A673 (cell line): Measurements from ENCODE around the gene ARCN1. TPM values are rescaled to one million over a fixed set of nuclear protein-coding genes. Genes with fewer than 3 reads are reported as not detected.
A peak's percentile ranks its signal among the peaks of the same experiment; 100 is the strongest.

ENCODE experiments used
- BruUV-seq: library from RNA; stranded (reverse); fragments of 400-500 nt; replicated peaks from 2 replicates; lab custom pipeline; 2021; lab: Mats Ljungman, UMichigan
- CTCF ChIA-PET: fragments of 300-600 bp; sonication (Branson Sonifier 250); formaldehyde crosslinking; loops from one replicate; lab custom pipeline; 2022; ENCODE audit warnings: antibody characterized with exemption; lab: Charles Lee
- POLR2A ChIA-PET: fragments of 300-600 bp; sonication (Branson Sonifier 250); formaldehyde crosslinking; loops from one replicate; lab custom pipeline; 2022; ENCODE audit warnings: antibody characterized with exemption; ENCODE audit not compliant: low non-redundant PET; lab: Charles Lee
- DNase-seq: peaks from one replicate; pipeline ENCODE4 v3.0.0-alpha.2; 2015; ENCODE audit warnings: low spot score
- H3K27ac ChIP-seq: fragments of 200-600 bp; sonication (generic); 2 replicates; pipeline ENCODE4 v1.5.1; 2016; ENCODE audit warnings: mixed run types, low read depth, mild to moderate bottlenecking, mixed read lengths, antibody characterized with exemption, low read length; ENCODE audit not compliant: poor library complexity, severe bottlenecking
- H3K27me3 ChIP-seq: fragments of 200-600 bp; sonication (generic); replicated peaks from 2 replicates; pipeline ENCODE4 v1.6.1; 2017; ENCODE audit warnings: mixed run types, low read depth, mild to moderate bottlenecking, mixed read lengths, antibody characterized with exemption, low read length; ENCODE audit not compliant: insufficient read depth, poor library complexity
- H3K36me3 ChIP-seq: fragments of 200-600 bp; sonication (generic); 2 replicates; pipeline ENCODE4 v1.6.1; 2016; ENCODE audit warnings: mixed run types, mild to moderate bottlenecking, mixed read lengths, antibody characterized with exemption, low read length; ENCODE audit not compliant: insufficient read depth, poor library complexity, severe bottlenecking
- H3K4me1 ChIP-seq: fragments of 200-600 bp; sonication (generic); 2 replicates; pipeline ENCODE4 v1.6.1; 2017; ENCODE audit warnings: mixed run types, mild to moderate bottlenecking, mixed read lengths, antibody characterized with exemption, low read length; ENCODE audit not compliant: insufficient read depth, poor library complexity, severe bottlenecking
- H3K4me3 ChIP-seq: fragments of 200-600 bp; sonication (generic); 2 replicates; pipeline ENCODE4 v1.5.1; 2016; ENCODE audit warnings: low read depth, mixed run types, mild to moderate bottlenecking, mixed read lengths, low read length; ENCODE audit not compliant: poor library complexity, severe bottlenecking
- H3K9me3 ChIP-seq: fragments of 200-600 bp; sonication (generic); 2 replicates; pipeline ENCODE4 v1.6.1; 2016; ENCODE audit warnings: mixed run types, low read depth, mild to moderate bottlenecking, mixed read lengths, antibody characterized with exemption, low read length; ENCODE audit not compliant: poor library complexity, severe bottlenecking
- CTCF ChIP-seq: fragments of 300-800, 200-600 bp; sonication (generic); conservative IDR thresholded peaks from 2 replicates; pipeline ENCODE4 v1.5.1; 2017; ENCODE audit warnings: low read depth, mild to moderate bottlenecking, antibody characterized with exemption, low read length, moderate library complexity, mixed read lengths
- EZH2 ChIP-seq: fragments of 200-600 bp; sonication (generic); IDR thresholded peaks from 2 replicates; pipeline ENCODE4 v1.6.1; 2017; ENCODE audit warnings: borderline replicate concordance, low read depth, mild to moderate bottlenecking, mixed read lengths, antibody characterized with exemption, low read length; ENCODE audit not compliant: poor library complexity, severe bottlenecking
- intact Hi-C: fragments of 100-400 bp; cut with micrococcal nuclease; formaldehyde crosslinking; loops from one replicate; pipeline ENCODE4 v1.10.0; 2022; ENCODE audit not compliant: unreplicated experiment
- total RNA-seq: library from RNA; stranded (reverse); gene quantifications from 2 replicates; pipeline ENCODE4 v1.2.3, GENCODE V29; 2021

ARCN1 gene
- total RNA-seq, 1 experiment from 2014 or later = 220 TPM

- H3K4me1 ChIP-seq = peaks cover 41% of the 10 kb centered on the region
- peak; percentile 65 for TF ChIP-seq CTCF
- TF ChIP-seq EZH2 = no peak
- no peaks in the 10 kb centered on the region for H3K27me3 ChIP-seq
- POLR2A ChIA-PET = interaction anchor here (0.5 kb wide), 1 partner anchor 18 kb away, joined by 6 read pairs; no protein-coding TSS in a partner anchor
- intact Hi-C loops = no loop called here
- BruUV-seq = no TSS peak
- H3K9me3 ChIP-seq = no peaks in the 10 kb centered on the region
- H3K36me3 ChIP-seq = peaks cover 3% of the 10 kb centered on the region
- H3K27ac ChIP-seq = peak within 1 kb of the TSS; percentile 65
- CTCF ChIA-PET = interaction anchor here (0.7 to 1.7 kb wide), 2 partner anchors 13 to 28 kb away, joined by 3 to 4 read pairs; no protein-coding TSS in a partner anchor
- H3K4me3 ChIP-seq = peak within 1 kb of the TSS; percentile 58
- peak; percentile 69 for DNase-seq
These were observed 35.5 kb downstream of the ARCN1 start, which contains the start of gene PHLDB1 for GRCh38 chr11:118607401-118608359. PHLDB1 (plus strand) TSS chr11:118607615; CDS start chr11:118613837, 6,222 bp downstream.

- CTCF ChIA-PET = no interaction called here
- no peak for TF ChIP-seq CTCF
- TF ChIP-seq EZH2 = no peak
- Histone ChIP-seq H3K9me3 (no peaks in the 10 kb centered on the region), H3K4me1 (peaks cover 41% of the 10 kb centered on the region), H3K27ac (peak overlapping the region; percentile 65), H3K36me3 (no peaks in the 10 kb centered on the region), H3K27me3 (no peaks in the 10 kb centered on the region), H3K4me3 (peak overlapping the region; percentile 58)
- intact Hi-C loops = no loop called here
- no TSS peak for BruUV-seq
- peak; percentile 74 for DNase-seq
- POLR2A ChIA-PET = interaction anchor here (0.5 kb wide), 2 partner anchors 34 to 146 kb away, joined by 3 to 6 read pairs; no protein-coding TSS in a partner anchor
These were observed 36.4 kb downstream of the ARCN1 start for GRCh38 chr11:118608360-118609227.
